Activated CD4-positive, CD25-positive, alpha-beta regulatory T cell (primary cell): ENCODE measurements around the gene UBE2E2.

Experiments used
- DNase-seq, 4 experiments: peaks; one replicate each; lab custom pipeline; 2025; lab: John Stamatoyannopoulos, UW

UBE2E2 gene

DNA sequence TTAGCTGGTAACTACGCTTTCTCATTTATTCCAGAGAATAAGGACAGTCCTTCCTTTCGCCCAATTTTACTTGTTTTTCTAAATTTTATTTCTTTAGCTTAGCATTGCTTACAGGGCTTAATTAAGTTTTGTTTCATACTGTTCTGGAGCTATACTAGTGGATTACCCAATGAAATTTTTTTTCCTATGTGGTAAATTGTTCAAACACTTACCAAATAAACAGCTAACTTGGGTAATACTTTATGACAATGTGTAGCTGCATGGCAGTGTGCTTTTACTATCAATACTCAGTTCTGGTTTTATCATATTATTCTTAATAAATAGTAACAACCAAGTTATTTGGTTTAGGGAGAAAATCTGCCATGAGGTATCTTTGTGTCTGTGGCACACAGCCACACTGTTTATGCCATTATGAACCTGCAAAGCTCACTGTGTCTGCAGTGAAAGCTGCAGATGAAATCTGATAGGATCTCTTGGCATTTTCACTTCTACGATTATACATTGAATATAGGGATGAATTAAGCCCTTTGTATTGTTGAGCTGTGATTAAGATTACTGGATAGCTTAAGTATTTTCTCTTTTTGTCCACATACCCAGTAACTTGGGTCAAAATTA, 37.2 kb downstream of the UBE2E2 start:
- no peak for DNase-seq

DNA sequence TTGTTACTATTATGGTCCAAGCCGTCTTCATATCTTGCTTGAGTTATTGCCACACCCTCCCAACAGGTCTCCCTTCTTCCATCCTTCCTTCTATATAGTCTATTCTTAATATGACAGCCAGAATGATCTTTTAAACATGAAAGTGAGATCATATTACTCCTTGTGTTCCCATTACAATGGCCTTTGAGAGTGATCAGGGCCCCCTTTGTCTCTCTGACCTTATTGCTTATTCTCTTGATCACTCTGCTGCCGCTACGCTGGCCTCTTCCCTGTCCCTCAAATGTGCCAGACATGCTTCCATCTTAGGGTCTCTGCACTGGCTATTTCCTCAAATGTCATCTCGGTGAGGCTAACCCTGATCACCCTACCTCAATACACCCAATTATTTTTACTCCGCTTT, 38.1 kb downstream of the UBE2E2 start:
- DNase-seq, result no peak

DNA sequence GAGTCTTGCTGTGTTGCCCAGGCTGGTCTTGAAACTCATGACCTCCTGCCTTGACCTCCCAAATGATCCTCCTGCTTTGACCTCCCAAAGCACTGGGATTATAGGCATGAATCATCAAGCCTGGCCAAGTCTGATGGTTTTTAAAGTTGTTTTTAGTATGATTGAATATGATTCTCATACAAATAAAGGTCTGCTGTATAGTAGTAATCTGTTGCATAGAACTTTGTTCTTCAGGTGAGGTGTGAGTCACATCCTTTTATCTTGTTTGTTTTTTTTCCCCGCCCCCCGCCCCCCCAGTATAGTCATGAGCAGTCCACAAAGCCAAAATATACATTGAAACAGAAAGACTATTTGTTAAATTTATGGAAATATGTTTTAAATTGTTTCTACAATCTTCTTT, 39.0 kb downstream of the UBE2E2 start:
- no peak for DNase-seq

- no peak for DNase-seq
Observed at GRCh38 chr3:23244324-23245041, 41.4 kb downstream of the UBE2E2 start.

GRCh38 chr3:23246651-23247050, 43.5 kb downstream of the UBE2E2 start:
- DNase-seq, result no peak

DNA sequence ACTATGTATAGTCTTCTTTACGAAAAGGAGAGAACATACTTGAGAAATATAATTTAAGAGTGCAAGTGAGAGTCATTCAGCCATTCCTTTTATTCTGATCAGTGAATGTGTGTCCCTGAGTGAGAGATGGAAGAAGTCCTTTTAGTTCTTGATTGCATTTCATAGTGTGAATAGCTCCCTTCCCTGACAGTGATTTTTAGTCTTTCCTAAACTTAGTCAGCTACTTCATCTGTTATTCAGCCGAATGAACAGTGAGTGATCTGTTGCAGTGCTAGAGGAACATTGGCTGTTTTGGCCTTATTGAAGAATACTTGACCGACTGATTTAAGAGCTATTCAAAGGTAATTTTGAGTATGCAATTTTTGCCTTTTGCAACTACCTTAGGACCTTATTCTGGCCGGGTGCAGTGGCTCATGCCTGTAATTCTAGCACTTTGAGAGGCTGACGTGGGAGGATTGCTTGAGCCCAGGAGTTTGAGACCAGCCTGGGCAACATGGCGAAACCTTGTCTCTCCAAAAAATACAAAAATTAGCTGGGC, 45.5 kb downstream of the UBE2E2 start:
- DNase-seq, result no peak

DNA sequence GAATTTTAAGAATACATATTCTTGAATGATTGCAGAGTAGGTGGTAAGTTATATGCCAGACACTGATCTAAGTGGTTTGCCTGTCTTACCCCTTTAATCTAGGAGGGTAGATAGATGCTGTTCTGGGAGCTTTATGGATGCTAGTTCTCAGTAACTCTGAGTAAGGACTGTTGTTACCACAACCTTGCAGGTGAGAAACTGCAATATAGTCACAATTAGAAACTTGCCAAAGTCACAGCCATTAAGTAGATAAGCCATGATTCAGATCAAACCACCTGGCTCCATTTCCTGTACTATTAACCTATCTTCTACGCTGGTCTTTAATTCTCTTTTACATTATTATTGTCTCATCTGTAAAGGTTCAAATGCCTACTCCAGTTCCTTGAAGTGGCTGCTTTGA, 46.8 kb downstream of the UBE2E2 start:
- DNase-seq, result no peak

GRCh38 chr3:23252122-23252521, 49.0 kb downstream of the UBE2E2 start:
- DNase-seq, result no peak

- DNase-seq, result no peak
Observed at GRCh38 chr3:23253214-23253613, 50.1 kb downstream of the UBE2E2 start.

DNA sequence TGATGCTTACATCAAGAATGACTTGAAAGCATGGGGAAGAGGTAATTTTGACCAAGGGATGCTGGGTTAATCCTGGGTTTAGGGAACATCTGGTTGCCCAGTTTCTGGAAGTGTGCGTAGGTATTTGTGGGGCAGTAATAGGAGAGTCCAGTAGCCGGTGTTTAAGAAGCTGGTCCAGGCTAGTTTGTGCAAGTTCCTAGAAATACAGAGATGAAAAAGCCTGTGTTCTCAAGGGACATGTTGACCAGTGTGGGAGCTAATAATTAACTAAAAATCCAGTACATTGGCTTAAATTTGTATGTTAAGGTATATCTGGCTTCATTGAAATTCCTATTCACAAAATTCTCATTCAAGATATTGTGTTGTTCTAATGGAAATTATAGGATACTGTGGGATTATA, 51.2 kb downstream of the UBE2E2 start:
- DNase-seq, result no peak

DNA sequence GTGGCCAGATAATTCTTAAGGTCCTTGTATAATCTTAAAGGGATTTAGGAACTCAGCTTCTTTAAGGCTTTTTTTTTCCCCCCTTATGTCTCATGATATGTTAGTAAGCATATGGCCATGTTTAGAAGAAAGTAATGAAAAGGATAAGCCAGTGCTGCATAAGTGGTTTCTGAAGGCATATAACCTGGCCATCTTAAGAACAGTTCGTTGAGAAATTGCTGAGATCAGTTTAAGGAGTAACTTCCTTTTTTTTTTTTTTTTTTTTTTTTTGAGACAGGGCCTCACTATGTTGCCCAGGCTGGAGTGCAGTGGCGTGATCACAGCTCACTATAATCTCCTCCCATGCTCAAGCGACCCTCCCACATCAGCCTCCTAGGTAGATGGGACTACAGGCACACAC, 51.7 kb downstream of the UBE2E2 start:
- DNase-seq, result no peak

DNA sequence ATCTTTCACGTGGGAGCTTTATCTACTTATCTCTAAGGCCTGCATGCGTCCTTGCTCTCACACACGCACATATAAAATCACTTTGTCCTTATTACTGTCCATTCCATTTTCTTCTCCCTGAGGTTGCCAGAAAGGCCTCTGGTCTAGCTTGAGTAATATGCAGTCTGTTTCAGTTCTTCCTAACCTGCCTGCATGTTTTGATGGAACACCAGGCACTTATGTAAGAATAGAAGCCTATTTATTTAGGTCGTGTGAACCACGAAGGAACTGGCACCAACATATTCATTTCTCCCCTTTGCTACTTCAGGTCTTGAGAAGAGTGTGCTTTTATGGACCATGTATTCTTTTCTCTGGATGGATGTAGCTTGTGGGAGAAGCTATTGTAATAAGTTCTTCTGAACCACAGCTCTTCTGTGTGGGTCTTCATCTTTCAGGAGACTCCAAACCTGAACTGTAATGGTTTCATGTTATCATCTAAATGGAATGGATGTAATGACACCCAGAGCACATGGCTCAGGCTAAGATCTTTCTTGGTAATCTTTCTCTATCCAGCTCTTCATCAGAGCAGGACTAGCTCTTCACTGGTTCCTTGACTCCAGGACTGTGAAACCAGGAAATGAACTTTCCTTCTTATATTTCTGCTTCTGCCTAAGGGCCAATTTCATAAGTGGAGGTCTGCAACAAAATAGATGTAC, 53.8 kb downstream of the UBE2E2 start:
- no peak for DNase-seq

DNA sequence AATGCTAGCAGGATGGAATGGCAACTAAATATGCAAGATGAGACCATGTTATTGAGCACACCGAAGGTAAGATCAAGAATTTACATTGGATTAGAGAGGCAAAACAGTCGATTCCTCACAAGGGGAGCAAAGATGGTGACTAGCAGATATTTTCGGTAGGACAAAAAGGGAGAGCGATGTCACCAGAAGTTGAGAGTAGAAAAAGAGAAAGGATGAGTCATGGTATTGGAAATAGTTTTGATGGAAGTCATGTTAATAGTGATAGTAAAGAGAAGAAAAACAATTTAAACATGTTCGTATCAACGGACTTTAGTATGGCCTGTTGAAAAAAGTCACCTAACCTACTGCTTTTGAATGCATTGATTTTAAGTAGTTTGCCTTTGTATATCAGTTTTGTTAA, 55.0 kb downstream of the UBE2E2 start:
- no peak for DNase-seq

DNA sequence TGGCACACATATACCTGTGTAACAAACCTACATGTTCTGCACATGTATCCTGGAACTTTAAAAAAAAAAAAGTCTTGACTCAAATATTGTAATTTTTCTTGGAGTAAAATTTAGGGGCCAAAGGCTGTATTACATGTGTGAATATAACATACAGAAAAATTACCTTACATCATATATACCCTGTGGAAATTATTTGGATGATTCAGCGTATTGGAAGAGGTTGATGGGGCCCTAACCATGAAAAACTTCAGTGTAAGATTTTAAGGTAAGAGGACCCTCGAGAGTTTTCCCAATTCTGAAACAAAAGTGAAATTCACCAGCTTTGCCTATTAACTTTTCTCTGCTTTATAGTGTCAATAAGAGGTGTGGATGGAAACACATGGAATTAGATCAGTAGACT, 56.4 kb downstream of the UBE2E2 start:
- no peak for DNase-seq

DNA sequence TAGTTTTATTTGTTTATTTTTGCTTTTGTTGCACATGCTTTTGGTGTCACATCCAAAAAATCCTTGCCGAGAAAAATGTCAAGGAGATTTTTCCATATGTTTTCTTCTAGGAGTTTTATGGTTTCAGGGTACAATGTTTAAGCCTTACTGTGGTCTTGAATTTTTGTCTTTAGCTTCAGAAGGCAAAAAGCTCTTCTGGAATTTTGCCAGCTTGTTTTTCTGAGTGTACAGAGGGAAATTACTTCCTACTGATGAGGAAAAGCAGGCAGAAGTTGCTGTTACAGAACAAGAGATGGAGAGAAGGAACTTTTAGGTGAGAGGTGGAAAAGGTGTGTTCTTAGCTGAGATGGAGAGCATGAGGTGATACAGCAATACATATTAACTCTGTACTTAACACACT, 59.6 kb downstream of the UBE2E2 start:
- no peak for DNase-seq

- DNase-seq, result no peak
Observed at GRCh38 chr3:23263796-23264195, 60.7 kb downstream of the UBE2E2 start.

- no peak for DNase-seq
Observed at GRCh38 chr3:23264413-23264812, 61.3 kb downstream of the UBE2E2 start.

DNA sequence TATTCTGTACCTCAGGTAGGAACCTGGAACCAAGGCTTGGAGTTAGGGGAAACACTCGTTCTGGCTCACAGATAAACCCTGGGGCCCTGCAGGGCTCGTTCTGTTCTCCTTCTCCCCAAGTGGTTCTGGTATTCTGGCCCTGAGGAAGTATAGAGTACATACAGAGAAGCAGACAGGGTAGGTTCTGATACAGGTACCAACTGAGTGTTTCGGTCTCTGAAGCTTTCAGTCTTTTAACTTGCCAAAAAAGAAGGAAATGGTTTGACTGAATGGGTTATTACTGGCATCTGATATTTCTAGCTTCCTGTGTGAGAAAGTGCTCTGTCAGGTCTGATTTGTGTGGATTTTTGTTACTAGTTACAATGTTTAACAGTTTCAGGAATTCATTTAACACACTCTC, 67.3 kb downstream of the UBE2E2 start:
- DNase-seq, result no peak

DNA sequence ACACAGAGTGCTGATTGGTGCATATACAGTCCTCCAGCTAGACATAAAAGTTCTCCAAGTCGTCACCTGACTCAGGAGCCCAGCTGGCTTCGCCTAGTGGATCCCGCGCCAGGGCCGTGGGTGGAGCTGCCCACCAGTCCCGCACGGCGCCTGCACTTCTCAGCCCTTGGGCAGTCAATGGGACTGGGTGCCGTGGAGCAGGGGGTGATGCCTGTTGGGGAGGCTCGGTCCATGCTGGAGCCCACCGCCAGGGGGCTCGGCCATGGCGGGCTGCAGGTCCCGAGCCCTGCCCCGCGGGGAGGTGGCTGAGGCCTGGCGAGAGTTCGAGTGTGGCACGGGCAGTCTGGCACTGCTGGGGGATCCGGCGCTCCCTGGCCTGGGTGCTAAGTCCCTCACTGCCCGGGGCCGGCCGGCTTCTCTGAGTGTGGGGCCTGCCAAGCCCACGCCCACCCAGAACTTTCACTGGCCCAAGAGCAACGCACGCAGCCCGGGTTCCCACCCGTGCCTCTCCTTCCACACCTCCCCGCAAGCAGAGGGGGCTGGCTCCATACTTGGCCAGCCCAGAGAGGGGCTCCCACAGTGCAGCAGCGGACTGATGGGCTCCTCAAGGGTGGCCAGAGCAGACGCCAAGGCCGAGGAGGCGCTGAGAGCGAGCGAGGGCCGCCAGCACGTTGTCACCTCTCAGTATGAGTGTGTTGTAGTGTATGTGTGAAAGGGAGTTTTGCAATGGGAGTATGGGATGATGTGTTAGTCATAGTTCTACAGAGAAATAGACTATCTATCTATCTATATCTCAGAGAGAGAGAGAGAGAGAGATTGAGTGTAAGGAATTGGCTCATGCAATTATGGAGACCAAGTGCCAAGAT, 69.0 kb downstream of the UBE2E2 start:
- DNase-seq, result no peak

DNA sequence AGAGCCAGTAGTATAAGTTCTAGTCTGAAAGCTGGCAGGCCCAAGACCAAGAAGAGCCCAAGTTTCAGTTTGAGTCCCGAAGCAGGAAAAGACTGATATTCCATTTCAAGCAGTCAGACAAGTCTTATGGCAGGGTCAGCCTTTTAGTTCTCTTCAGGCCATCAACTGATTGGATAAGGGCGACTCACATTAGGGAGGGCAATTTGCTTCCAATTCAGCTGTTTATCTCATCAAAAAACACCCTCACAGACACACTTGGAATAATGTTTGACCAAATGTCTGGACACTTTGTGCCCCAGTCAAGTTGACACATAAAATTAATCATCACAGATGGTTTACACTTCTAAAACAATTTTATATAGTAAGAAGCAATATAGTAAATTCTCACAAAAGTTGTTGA, 69.7 kb downstream of the UBE2E2 start:
- no peak for DNase-seq

- no peak for DNase-seq
Observed at GRCh38 chr3:23275061-23275460, 71.9 kb downstream of the UBE2E2 start.

GRCh38 chr3:23275814-23276213, 72.7 kb downstream of the UBE2E2 start:
- DNase-seq, result no peak
